ENCODE measurements around the gene RANBP3.
"Not testable (repeated sequence)": the region's sequence is repeated elsewhere in the genome, so short reads cannot be mapped to it uniquely, and the experiment has no call there.

Gene RANBP3

GRCh38 chr19:6006896-6007295 lies 29.0 kb upstream of the RANBP3 start:
- DNase-seq (ENCODE audit: low spot score): no peak

GRCh38 chr19:6006070-6006446 lies 28.1 kb upstream of the RANBP3 start:
- DNase-seq (ENCODE audit: low spot score): not testable (repeated sequence)

- DNase-seq (ENCODE audit: low spot score): no peak
Measured at GRCh38 chr19:6005321-6006069, 27.6 kb upstream of the RANBP3 start.

GRCh38 chr19:6003976-6004375 lies 26.0 kb upstream of the RANBP3 start:
- no peak for DNase-seq (ENCODE audit: low spot score)

- DNase-seq (ENCODE audit: low spot score): no peak
Measured at GRCh38 chr19:6002591-6002990, 24.7 kb upstream of the RANBP3 start.

GRCh38 chr19:6000228-6000847 lies 22.4 kb upstream of the RANBP3 start:
- DNase-seq (ENCODE audit: low spot score): no peak

GRCh38 chr19:5999693-6000092 lies 21.8 kb upstream of the RANBP3 start:
- no peak for DNase-seq (ENCODE audit: low spot score)

- no peak for DNase-seq (ENCODE audit: low spot score)
Measured at GRCh38 chr19:5997371-5997770, 19.4 kb upstream of the RANBP3 start.

- no peak for DNase-seq (ENCODE audit: low spot score)
Measured at GRCh38 chr19:5996623-5997320, 18.8 kb upstream of the RANBP3 start.

- DNase-seq (ENCODE audit: low spot score): no peak
Measured at GRCh38 chr19:5996102-5996501, 18.2 kb upstream of the RANBP3 start.

GRCh38 chr19:5995606-5996005 lies 17.7 kb upstream of the RANBP3 start:
- DNase-seq (ENCODE audit: low spot score): no peak

- no peak for DNase-seq (ENCODE audit: low spot score)
Measured at GRCh38 chr19:5994405-5995165, 16.6 kb upstream of the RANBP3 start.

GRCh38 chr19:5993648-5994358 lies 15.9 kb upstream of the RANBP3 start:
- DNase-seq (ENCODE audit: low spot score): no peak

GRCh38 chr19:5993201-5993600 lies 15.3 kb upstream of the RANBP3 start:
- no peak for DNase-seq (ENCODE audit: low spot score)

- no peak for DNase-seq (ENCODE audit: low spot score)
Measured at GRCh38 chr19:5992756-5993155, 14.8 kb upstream of the RANBP3 start.

- no peak for DNase-seq (ENCODE audit: low spot score)
Measured at GRCh38 chr19:5991244-5991838, 13.4 kb upstream of the RANBP3 start.

GRCh38 chr19:5990289-5990797 lies 12.4 kb upstream of the RANBP3 start:
- DNase-seq (ENCODE audit: low spot score): no peak

GRCh38 chr19:5989388-5990074 lies 11.6 kb upstream of the RANBP3 start:
- no peak for DNase-seq (ENCODE audit: low spot score)

- DNase-seq (ENCODE audit: low spot score): no peak
Measured at GRCh38 chr19:5988517-5989387, 10.8 kb upstream of the RANBP3 start.

Data from hematopoietic multipotent progenitor cell treated with erythropoietin and hydrocortisone succinate and interleukin-3 and kit ligand, for 15 days (in vitro differentiated cells).